H1 (cell line): ENCODE measurements around the gene SETD1B. TPM values are rescaled to one million over a fixed set of nuclear protein-coding genes. Genes with fewer than 3 reads are reported as not detected.
A peak's percentile ranks its signal among the peaks of the same experiment; 100 is the strongest.

ENCODE experiments used
- CBX8 ChIP-seq: fragments of 300-800, 300-1000 bp; sonication (generic); IDR thresholded peaks from 2 replicates; pipeline ENCODE4 v1.7.1; 2016; ENCODE audit warnings: low read depth, low read length, borderline replicate concordance
- JUN ChIP-seq: IDR thresholded peaks from 2 replicates; pipeline ENCODE4 v1.6.1; 2011; ENCODE audit warnings: low read depth, mild to moderate bottlenecking, improper control_type of control experiment, low read length
- KDM1A ChIP-seq: fragments of 200-600, 300-600 bp; sonication (generic); IDR thresholded peaks from 2 replicates; pipeline ENCODE4 v1.7.1; 2016; ENCODE audit warnings: mild to moderate bottlenecking, low read length, borderline replicate concordance
- POLR2A ChIP-seq, 2 experiments: IDR thresholded peaks; 1 replicate in 1 of 2; 2 replicates in 1 of 2; pipeline ENCODE4 v1.6.1; 2011; ENCODE audit warnings: low read depth in 2 of 2, low read length in 2 of 2, mild to moderate bottlenecking in 2 of 2; ENCODE audit errors: control extremely low read depth in 1 of 2
- RFX5 ChIP-seq: IDR thresholded peaks from 2 replicates; pipeline ENCODE4 v1.6.1; 2011; ENCODE audit warnings: low read depth, low read length, improper control_type of control experiment, borderline replicate concordance
- SAP30 ChIP-seq: fragments of 300-600 bp; sonication (generic); IDR thresholded peaks from 2 replicates; pipeline ENCODE4 v1.7.1; 2012; ENCODE audit warnings: low read length, moderate library complexity, mild to moderate bottlenecking, inconsistent platforms; ENCODE audit not compliant: insufficient read depth, insufficient replicate concordance
- polyA plus RNA-seq, 7 experiments: library from polyadenylated mRNA; depleted of rRNA in 3 of 7; stranded (reverse) in 5 of 7; unstranded in 2 of 7; fragments of >200 nt in 5 of 7; fragments of 200-250 nt in 2 of 7; gene quantifications; 1 replicate in 5 of 7; 2 replicates in 1 of 7; 4 replicates in 1 of 7; pipeline versions ENCODE4 v1.2.1 to v1.2.3, GENCODE V29; 2011 to 2013; ENCODE audit warnings: missing spikeins in 2 of 7, mixed read lengths in 2 of 7
- total RNA-seq: library from RNA; stranded (reverse); fragmentation: NEBNext Ultra II Directional; extraction: Animal tissue kit (Norgen Biotek cat#: 25700); gene quantifications from 2 replicates; pipeline ENCODE4 v1.2.1, GENCODE V29; 2021
- TF ChIP-seq, protein P1 (sequence below), 3 experiments: IDR thresholded peaks; 1 replicate in 2 of 3; 2 replicates in 1 of 3; pipeline versions ENCODE4 v1.5.1 to v1.6.1; 2011; ENCODE audit warnings: low read length in 3 of 3, mild to moderate bottlenecking in 3 of 3, inconsistent platforms in 2 of 3, low read depth in 1 of 3, moderate library complexity in 1 of 3; ENCODE audit not compliant: insufficient read depth in 1 of 3; ENCODE audit errors: control extremely low read depth in 1 of 3
- TF ChIP-seq, protein P2 (sequence below): fragments of 300-600 bp; sonication (generic); IDR thresholded peaks from 2 replicates; pipeline ENCODE4 v1.7.1; 2012; ENCODE audit warnings: low read length, moderate library complexity, mild to moderate bottlenecking, inconsistent platforms; ENCODE audit not compliant: insufficient replicate concordance

SETD1B gene
- total and polyA plus RNA-seq, 2 of the 8 experiments (the other 6 are each of a cell fraction or from before 2014, with no cell fraction given) = 1.3 to 17.7 TPM

GRCh38 chr12:121793838-121794533 is 9.8 kb upstream of the SETD1B start (continued):
- TF ChIP-seq SAP30 (no peak), JUN (no peak), RFX5 (no peak), POLR2A (IDR thresholded peaks at IDR 0.05; ENCODE audit: control extremely low read depth in 1 of 2, low read depth in 2 of 2, low read length in 2 of 2) (no peak; a peak in 1 of 3 replicates), KDM1A (no peak), CBX8 (no peak)
- TF ChIP-seq, protein P1, sequence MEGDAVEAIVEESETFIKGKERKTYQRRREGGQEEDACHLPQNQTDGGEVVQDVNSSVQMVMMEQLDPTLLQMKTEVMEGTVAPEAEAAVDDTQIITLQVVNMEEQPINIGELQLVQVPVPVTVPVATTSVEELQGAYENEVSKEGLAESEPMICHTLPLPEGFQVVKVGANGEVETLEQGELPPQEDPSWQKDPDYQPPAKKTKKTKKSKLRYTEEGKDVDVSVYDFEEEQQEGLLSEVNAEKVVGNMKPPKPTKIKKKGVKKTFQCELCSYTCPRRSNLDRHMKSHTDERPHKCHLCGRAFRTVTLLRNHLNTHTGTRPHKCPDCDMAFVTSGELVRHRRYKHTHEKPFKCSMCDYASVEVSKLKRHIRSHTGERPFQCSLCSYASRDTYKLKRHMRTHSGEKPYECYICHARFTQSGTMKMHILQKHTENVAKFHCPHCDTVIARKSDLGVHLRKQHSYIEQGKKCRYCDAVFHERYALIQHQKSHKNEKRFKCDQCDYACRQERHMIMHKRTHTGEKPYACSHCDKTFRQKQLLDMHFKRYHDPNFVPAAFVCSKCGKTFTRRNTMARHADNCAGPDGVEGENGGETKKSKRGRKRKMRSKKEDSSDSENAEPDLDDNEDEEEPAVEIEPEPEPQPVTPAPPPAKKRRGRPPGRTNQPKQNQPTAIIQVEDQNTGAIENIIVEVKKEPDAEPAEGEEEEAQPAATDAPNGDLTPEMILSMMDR (IDR thresholded peaks at IDR 0.05; ENCODE audit: control extremely low read depth in 1 of 3, insufficient read depth in 1 of 3, low read depth in 1 of 3, low read length in 3 of 3) = peak in 2 of 3 experiments; percentile 100; a peak in 3 of 4 replicates
- TF ChIP-seq, protein P2, sequence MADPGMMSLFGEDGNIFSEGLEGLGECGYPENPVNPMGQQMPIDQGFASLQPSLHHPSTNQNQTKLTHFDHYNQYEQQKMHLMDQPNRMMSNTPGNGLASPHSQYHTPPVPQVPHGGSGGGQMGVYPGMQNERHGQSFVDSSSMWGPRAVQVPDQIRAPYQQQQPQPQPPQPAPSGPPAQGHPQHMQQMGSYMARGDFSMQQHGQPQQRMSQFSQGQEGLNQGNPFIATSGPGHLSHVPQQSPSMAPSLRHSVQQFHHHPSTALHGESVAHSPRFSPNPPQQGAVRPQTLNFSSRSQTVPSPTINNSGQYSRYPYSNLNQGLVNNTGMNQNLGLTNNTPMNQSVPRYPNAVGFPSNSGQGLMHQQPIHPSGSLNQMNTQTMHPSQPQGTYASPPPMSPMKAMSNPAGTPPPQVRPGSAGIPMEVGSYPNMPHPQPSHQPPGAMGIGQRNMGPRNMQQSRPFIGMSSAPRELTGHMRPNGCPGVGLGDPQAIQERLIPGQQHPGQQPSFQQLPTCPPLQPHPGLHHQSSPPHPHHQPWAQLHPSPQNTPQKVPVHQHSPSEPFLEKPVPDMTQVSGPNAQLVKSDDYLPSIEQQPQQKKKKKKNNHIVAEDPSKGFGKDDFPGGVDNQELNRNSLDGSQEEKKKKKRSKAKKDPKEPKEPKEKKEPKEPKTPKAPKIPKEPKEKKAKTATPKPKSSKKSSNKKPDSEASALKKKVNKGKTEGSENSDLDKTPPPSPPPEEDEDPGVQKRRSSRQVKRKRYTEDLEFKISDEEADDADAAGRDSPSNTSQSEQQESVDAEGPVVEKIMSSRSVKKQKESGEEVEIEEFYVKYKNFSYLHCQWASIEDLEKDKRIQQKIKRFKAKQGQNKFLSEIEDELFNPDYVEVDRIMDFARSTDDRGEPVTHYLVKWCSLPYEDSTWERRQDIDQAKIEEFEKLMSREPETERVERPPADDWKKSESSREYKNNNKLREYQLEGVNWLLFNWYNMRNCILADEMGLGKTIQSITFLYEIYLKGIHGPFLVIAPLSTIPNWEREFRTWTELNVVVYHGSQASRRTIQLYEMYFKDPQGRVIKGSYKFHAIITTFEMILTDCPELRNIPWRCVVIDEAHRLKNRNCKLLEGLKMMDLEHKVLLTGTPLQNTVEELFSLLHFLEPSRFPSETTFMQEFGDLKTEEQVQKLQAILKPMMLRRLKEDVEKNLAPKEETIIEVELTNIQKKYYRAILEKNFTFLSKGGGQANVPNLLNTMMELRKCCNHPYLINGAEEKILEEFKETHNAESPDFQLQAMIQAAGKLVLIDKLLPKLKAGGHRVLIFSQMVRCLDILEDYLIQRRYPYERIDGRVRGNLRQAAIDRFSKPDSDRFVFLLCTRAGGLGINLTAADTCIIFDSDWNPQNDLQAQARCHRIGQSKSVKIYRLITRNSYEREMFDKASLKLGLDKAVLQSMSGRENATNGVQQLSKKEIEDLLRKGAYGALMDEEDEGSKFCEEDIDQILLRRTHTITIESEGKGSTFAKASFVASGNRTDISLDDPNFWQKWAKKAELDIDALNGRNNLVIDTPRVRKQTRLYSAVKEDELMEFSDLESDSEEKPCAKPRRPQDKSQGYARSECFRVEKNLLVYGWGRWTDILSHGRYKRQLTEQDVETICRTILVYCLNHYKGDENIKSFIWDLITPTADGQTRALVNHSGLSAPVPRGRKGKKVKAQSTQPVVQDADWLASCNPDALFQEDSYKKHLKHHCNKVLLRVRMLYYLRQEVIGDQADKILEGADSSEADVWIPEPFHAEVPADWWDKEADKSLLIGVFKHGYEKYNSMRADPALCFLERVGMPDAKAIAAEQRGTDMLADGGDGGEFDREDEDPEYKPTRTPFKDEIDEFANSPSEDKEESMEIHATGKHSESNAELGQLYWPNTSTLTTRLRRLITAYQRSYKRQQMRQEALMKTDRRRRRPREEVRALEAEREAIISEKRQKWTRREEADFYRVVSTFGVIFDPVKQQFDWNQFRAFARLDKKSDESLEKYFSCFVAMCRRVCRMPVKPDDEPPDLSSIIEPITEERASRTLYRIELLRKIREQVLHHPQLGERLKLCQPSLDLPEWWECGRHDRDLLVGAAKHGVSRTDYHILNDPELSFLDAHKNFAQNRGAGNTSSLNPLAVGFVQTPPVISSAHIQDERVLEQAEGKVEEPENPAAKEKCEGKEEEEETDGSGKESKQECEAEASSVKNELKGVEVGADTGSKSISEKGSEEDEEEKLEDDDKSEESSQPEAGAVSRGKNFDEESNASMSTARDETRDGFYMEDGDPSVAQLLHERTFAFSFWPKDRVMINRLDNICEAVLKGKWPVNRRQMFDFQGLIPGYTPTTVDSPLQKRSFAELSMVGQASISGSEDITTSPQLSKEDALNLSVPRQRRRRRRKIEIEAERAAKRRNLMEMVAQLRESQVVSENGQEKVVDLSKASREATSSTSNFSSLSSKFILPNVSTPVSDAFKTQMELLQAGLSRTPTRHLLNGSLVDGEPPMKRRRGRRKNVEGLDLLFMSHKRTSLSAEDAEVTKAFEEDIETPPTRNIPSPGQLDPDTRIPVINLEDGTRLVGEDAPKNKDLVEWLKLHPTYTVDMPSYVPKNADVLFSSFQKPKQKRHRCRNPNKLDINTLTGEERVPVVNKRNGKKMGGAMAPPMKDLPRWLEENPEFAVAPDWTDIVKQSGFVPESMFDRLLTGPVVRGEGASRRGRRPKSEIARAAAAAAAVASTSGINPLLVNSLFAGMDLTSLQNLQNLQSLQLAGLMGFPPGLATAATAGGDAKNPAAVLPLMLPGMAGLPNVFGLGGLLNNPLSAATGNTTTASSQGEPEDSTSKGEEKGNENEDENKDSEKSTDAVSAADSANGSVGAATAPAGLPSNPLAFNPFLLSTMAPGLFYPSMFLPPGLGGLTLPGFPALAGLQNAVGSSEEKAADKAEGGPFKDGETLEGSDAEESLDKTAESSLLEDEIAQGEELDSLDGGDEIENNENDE = no peak
